Breast epithelium (tissue), 4 donors: ENCODE results near the gene AHI1. TPM values are rescaled to one million over a fixed set of nuclear protein-coding genes. Genes with fewer than 3 reads are reported as not detected.

Source experiments
- DNase-seq, 2 donors: peaks; one replicate each; pipeline ENCODE4 v3.0.0-alpha.2; 2019; ENCODE audit warnings: low spot score in 2 of 2
- H3K27ac ChIP-seq, 2 donors: fragments of 200-600 bp; sonication (generic) in 1 of 2; one replicate each; pipeline ENCODE4 v1.5.1; 2016 to 2019; ENCODE audit warnings: mild to moderate bottlenecking in 1 of 2
- H3K27me3 ChIP-seq, 2 donors: fragments of 200-600 bp; sonication (generic) in 1 of 2; one replicate each; pipeline versions ENCODE4 v1.5.1 to v1.6.0; 2017 to 2019; ENCODE audit warnings: control low read depth in 1 of 2, mild to moderate bottlenecking in 1 of 2
- H3K36me3 ChIP-seq: fragments of 200-600 bp; one replicate; pipeline ENCODE4 v1.5.1; 2019
- H3K4me1 ChIP-seq, 2 donors: fragments of 200-600 bp; sonication (generic); one replicate each; pipeline ENCODE4 v1.5.1; 2016 to 2019; ENCODE audit warnings: control low read depth in 1 of 2
- H3K4me3 ChIP-seq, 3 donors: fragments of 200-600 bp; sonication (generic); 1 replicate in 2 of 3; 2 replicates in 1 of 3; pipeline ENCODE4 v1.5.1; 2016 to 2019; ENCODE audit warnings: mild to moderate bottlenecking in 3 of 3, moderate library complexity in 2 of 3
- H3K9me3 ChIP-seq, 2 donors: fragments of 200-600 bp; sonication (generic) in 1 of 2; one replicate each; pipeline ENCODE4 v1.5.1; 2016 to 2019; ENCODE audit warnings: control low read depth in 1 of 2
- POLR2A ChIP-seq: fragments of 450-650 bp; IDR thresholded peaks from one replicate; pipeline ENCODE4 v1.6.1; 2016; ENCODE audit warnings: antibody characterized with exemption, mild to moderate bottlenecking, moderate library complexity
- POLR2AphosphoS5 ChIP-seq, 3 donors: sonication (generic); formaldehyde crosslinking; IDR thresholded peaks; one replicate each; pipeline ENCODE4 v1.6.1; 2017; ENCODE audit warnings: antibody characterized with exemption in 3 of 3
- intact Hi-C: fragments of 100-400 bp; cut with DNase I; formaldehyde crosslinking; loops from one replicate; pipeline ENCODE4 v1.15.1; 2023; ENCODE audit warnings: low total_unique reads
- total RNA-seq, 3 donors: library from RNA; depleted of rRNA; stranded (reverse); fragments of >200 nt; gene quantifications; one replicate each; pipeline ENCODE4 v1.1.0, GENCODE V29; 2016
- TF ChIP-seq, protein P1 (sequence below), 3 donors: fragments of 450-650 bp; IDR thresholded peaks; one replicate each; pipeline ENCODE4 v1.5.1; 2016 to 2017; ENCODE audit warnings: antibody characterized with exemption in 3 of 3, mild to moderate bottlenecking in 3 of 3, moderate library complexity in 3 of 3

The AHI1 gene
- total RNA-seq, 3 donors from 2014 or later: 23.5 to 62.2 (median 49.8) TPM

DNA sequence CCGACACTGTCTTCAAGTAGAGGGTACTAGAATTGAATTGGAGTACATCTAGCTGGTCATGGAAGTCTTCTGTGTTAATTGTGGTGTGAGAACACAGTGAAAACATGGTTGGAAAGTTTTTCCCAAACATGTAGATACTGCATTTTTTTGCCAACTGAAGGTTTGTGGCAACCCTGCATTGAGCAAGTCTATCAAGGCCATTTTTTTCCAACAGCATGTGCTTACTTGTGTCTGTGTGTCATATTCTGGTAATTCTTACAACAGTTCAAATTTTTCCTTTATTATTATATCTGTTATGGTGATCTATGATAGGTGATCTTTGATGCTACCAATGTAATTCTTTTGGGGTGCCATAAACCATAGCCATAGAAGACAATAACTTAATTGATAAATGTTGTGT lies 169.4 kb downstream of the AHI1 start:
- Histone ChIP-seq H3K9me3 (no peaks in the 10 kb centered on the region), H3K36me3 (no peaks in the 10 kb centered on the region), H3K4me1 (no peaks in the 10 kb centered on the region), H3K4me3 (no peak overlapping the region), H3K27me3 (no peaks in the 10 kb centered on the region), H3K27ac (no peak overlapping the region)
- intact Hi-C loops: no loop called here
- DNase-seq: no peak
- TF ChIP-seq POLR2A (no peak), POLR2AphosphoS5 (IDR thresholded peaks at IDR 0.05) (no peak)
- TF ChIP-seq, protein P1, sequence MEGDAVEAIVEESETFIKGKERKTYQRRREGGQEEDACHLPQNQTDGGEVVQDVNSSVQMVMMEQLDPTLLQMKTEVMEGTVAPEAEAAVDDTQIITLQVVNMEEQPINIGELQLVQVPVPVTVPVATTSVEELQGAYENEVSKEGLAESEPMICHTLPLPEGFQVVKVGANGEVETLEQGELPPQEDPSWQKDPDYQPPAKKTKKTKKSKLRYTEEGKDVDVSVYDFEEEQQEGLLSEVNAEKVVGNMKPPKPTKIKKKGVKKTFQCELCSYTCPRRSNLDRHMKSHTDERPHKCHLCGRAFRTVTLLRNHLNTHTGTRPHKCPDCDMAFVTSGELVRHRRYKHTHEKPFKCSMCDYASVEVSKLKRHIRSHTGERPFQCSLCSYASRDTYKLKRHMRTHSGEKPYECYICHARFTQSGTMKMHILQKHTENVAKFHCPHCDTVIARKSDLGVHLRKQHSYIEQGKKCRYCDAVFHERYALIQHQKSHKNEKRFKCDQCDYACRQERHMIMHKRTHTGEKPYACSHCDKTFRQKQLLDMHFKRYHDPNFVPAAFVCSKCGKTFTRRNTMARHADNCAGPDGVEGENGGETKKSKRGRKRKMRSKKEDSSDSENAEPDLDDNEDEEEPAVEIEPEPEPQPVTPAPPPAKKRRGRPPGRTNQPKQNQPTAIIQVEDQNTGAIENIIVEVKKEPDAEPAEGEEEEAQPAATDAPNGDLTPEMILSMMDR (IDR thresholded peaks at IDR 0.05): no peak

DNA sequence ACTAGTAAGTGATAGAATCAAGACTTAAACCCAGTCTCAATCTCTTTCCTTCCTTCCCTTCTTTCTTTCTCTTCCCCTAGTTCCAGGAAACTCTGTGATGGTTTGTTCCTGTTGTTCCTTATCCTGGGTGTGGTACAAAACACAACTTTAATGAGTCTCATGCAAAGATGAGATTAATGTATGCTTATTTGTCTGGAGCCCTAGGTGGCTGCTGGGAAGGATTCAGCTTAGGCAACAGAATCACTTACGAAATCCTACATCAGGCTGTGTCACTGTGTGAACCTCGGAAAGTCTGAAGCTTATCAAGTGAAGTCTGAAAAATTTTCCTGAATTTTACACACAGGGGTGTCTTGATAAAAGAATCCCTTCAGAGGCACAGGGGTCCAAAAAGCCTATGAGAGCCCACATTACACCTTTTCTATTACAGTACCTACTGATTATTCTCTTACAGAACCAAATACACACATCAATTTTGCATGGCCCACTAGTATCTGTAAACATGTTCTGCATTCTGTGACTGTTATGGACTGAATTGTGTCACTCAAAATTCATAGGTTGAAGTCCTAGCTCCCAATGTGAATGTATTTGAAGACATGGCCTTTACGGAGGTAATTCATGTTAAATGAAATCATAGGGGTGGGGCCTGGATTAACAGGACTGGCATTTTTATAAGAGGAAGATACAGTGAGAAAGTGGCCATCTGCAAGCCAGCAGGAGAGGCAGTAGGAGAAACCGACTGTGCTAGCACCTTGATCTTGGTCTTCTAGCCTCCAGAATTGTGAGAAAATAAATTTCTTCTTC lies 171.7 kb downstream of the AHI1 start:
- Histone ChIP-seq H3K4me3 (no peak overlapping the region), H3K4me1 (no peaks in the 10 kb centered on the region), H3K36me3 (no peaks in the 10 kb centered on the region), H3K9me3 (no peaks in the 10 kb centered on the region), H3K27me3 (no peaks in the 10 kb centered on the region), H3K27ac (no peak overlapping the region)
- intact Hi-C loops: no loop called here
- TF ChIP-seq, protein P1 (IDR thresholded peaks at IDR 0.05): no peak
- TF ChIP-seq POLR2A: no peak
- TF ChIP-seq POLR2AphosphoS5 (IDR thresholded peaks at IDR 0.05): no peak
- DNase-seq: no peak

DNA sequence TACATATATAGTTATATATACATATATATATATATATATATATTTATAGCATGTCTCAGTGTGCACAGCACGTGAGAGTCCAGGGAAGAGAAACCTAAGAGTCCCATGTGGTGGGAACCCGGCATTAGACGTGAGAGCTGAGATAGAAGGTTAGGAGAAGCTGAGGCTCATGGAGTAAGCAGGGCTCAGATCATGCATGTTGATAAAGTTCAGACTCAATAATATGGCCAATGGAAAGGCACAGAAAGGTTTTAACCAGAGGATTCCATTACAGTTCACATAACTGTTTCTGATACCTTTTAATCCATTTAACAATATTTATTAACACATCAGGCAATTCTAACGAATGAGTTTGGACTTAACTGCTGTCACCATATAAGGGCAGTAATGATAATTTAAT lies 173.0 kb downstream of the AHI1 start:
- H3K27ac ChIP-seq: no peak overlapping the region
- H3K36me3 ChIP-seq: no peaks in the 10 kb centered on the region
- no peak for DNase-seq
- no peaks in the 10 kb centered on the region for H3K27me3 ChIP-seq
- intact Hi-C loops: no loop called here
- no peak overlapping the region for H3K4me3 ChIP-seq
- H3K9me3 ChIP-seq: no peaks in the 10 kb centered on the region
- H3K4me1 ChIP-seq: no peaks in the 10 kb centered on the region
- TF ChIP-seq, protein P1 (IDR thresholded peaks at IDR 0.05): no peak
- no peak for TF ChIP-seq POLR2A
- no peak for TF ChIP-seq POLR2AphosphoS5 (IDR thresholded peaks at IDR 0.05)

DNA sequence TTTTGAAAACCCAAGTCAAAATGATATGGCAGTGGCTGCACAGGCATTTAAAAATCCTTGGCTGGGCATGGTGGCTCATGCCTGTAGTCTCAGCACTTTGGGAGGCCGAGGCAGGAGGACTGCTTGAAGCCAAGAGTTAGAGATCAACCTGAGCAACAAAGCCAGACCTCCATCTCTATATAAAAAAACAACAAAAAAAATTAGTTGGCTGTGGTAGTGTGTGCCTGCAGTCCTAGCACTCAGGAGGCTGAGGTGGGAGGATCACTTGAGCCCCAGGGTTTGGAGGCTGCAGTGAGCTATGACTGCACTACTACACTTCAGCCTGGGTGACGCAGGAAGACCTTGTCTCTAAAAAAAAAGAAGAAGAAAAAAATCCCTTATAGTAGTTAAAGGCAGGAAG lies 173.6 kb downstream of the AHI1 start:
- Histone ChIP-seq H3K27ac (no peak overlapping the region), H3K27me3 (no peaks in the 10 kb centered on the region), H3K36me3 (no peaks in the 10 kb centered on the region), H3K9me3 (no peaks in the 10 kb centered on the region), H3K4me1 (no peaks in the 10 kb centered on the region), H3K4me3 (no peak overlapping the region)
- no peak for DNase-seq
- intact Hi-C loops: no loop called here
- TF ChIP-seq POLR2A: no peak
- TF ChIP-seq POLR2AphosphoS5 (IDR thresholded peaks at IDR 0.05): no peak
- TF ChIP-seq, protein P1 (IDR thresholded peaks at IDR 0.05): no peak

DNA sequence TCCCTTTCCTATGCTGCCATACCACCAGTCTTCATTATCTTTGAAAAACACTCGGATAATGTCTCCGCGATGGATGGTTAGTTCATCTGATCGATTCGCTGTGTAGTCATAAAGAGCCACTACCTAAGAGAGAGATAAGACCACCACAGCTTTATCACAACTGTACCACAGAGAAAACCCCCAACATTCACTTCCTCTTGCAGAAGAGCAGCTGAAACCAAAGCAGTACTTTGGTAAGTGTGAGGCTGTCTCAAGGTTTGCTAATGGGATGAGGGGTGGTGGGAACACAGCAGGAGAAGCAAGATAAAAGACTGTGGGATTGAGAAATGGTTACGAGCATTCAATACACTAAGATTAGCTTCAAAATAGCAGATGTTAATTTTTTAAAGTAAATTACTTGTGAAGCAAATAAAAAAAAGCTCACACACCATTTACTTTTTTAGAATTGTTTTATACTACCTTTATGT lies 174.3 kb downstream of the AHI1 start:
- Histone ChIP-seq H3K27ac (no peak overlapping the region), H3K4me1 (no peaks in the 10 kb centered on the region), H3K9me3 (no peaks in the 10 kb centered on the region), H3K27me3 (no peaks in the 10 kb centered on the region), H3K36me3 (no peaks in the 10 kb centered on the region), H3K4me3 (no peak overlapping the region)
- DNase-seq: no peak
- TF ChIP-seq POLR2AphosphoS5 (IDR thresholded peaks at IDR 0.05) (no peak), POLR2A (no peak)
- TF ChIP-seq, protein P1 (IDR thresholded peaks at IDR 0.05): no peak
- intact Hi-C loops: no loop called here
